ENCODE data around the gene PRG3.
"Not testable (repeated sequence)": the region's sequence is repeated elsewhere in the genome, so short reads cannot be mapped to it uniquely, and the experiment has no call there.

Gene PRG3

GRCh38 chr11:57407941-57408475, 27.1 kb upstream of the PRG3 start:
- DNase-seq: no peak

GRCh38 chr11:57407010-57407920, 26.3 kb upstream of the PRG3 start:
- DNase-seq: no peak

GRCh38 chr11:57406337-57406904, 25.5 kb upstream of the PRG3 start:
- peak; percentile 38 for DNase-seq

GRCh38 chr11:57405271-57405860, 24.4 kb upstream of the PRG3 start:
- DNase-seq: no peak

- no peak for DNase-seq
Observed at GRCh38 chr11:57403802-57404147, 22.8 kb upstream of the PRG3 start.

- not testable (repeated sequence) for DNase-seq
Observed at GRCh38 chr11:57403003-57403801, 22.3 kb upstream of the PRG3 start.

GRCh38 chr11:57402188-57403002, 21.4 kb upstream of the PRG3 start:
- DNase-seq: no peak

- no peak for DNase-seq
Observed at GRCh38 chr11:57399972-57400578, 19.1 kb upstream of the PRG3 start.

- no peak for DNase-seq
Observed at GRCh38 chr11:57399221-57399620, 18.3 kb upstream of the PRG3 start.

- DNase-seq: no peak
Observed at GRCh38 chr11:57397394-57397990, 16.5 kb upstream of the PRG3 start.

- no peak for DNase-seq
Observed at GRCh38 chr11:57396744-57397143, 15.8 kb upstream of the PRG3 start.

- DNase-seq: no peak
Observed at GRCh38 chr11:57395905-57396623, 15.1 kb upstream of the PRG3 start.

GRCh38 chr11:57394203-57394965, 13.4 kb upstream of the PRG3 start:
- DNase-seq: no peak

GRCh38 chr11:57392763-57393105, 11.8 kb upstream of the PRG3 start:
- DNase-seq: no peak

GRCh38 chr11:57392066-57392762, 11.3 kb upstream of the PRG3 start:
- DNase-seq: no peak

- DNase-seq: no peak
Observed at GRCh38 chr11:57391539-57391938, 10.6 kb upstream of the PRG3 start.

- no peak for DNase-seq
Observed at GRCh38 chr11:57391111-57391510, 10.2 kb upstream of the PRG3 start.

- no peak for DNase-seq
Observed at GRCh38 chr11:57390535-57390934, 9.6 kb upstream of the PRG3 start, which contains the start of gene PRG2. Gene PRG2, minus strand, starts transcription at chr11:57390650. Its CDS starts 706 bp downstream, at chr11:57389944.

Data from activated CD8-positive, alpha-beta memory T cell treated with anti-CD3 and anti-CD28 coated beads, Interleukin-2, amount 50 U/mL, for 4 hours (primary cell).